AG09309 (cell line): ENCODE measurements around the gene PIP5KL1.

Source experiments
- DNase-seq: peaks from one replicate; pipeline ENCODE4 v3.0.0-alpha.2; 2010; ENCODE audit warnings: low read depth
- H3K4me3 ChIP-seq: 2 replicates; pipeline ENCODE4 v1.5.1; 2011; ENCODE audit warnings: mild to moderate bottlenecking, low read depth, low read length, moderate library complexity; ENCODE audit not compliant: control insufficient read depth
- TF ChIP-seq, protein P1 (sequence below): IDR thresholded peaks from 2 replicates; pipeline ENCODE4 v1.5.1; 2011; ENCODE audit warnings: mild to moderate bottlenecking, low read depth, low read length, inconsistent platforms; ENCODE audit not compliant: insufficient read depth, control insufficient read depth; ENCODE audit errors: missing control alignments

Gene PIP5KL1

DNA sequence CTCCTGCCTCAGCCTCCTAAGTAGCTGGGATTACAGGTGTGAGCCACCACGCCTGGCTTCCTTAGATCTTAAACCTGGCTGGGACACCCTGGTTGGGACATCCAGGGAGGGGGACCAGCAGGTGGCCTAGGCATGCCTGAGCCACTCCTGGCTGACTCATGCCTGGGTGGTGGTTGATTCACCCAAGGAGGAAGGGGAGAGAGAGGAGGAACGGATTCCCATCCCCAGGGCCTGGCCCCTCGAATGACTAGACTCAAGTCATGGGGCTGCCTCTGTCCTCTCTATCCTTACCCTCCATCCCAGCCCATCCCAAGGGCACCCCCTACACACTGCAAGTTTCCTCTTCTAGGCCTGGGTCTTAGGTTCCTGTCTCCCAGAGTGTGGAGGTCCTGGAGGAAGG is 37.5 kb upstream of the PIP5KL1 start:
- TF ChIP-seq, protein P1, sequence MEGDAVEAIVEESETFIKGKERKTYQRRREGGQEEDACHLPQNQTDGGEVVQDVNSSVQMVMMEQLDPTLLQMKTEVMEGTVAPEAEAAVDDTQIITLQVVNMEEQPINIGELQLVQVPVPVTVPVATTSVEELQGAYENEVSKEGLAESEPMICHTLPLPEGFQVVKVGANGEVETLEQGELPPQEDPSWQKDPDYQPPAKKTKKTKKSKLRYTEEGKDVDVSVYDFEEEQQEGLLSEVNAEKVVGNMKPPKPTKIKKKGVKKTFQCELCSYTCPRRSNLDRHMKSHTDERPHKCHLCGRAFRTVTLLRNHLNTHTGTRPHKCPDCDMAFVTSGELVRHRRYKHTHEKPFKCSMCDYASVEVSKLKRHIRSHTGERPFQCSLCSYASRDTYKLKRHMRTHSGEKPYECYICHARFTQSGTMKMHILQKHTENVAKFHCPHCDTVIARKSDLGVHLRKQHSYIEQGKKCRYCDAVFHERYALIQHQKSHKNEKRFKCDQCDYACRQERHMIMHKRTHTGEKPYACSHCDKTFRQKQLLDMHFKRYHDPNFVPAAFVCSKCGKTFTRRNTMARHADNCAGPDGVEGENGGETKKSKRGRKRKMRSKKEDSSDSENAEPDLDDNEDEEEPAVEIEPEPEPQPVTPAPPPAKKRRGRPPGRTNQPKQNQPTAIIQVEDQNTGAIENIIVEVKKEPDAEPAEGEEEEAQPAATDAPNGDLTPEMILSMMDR = no peak
- no peak overlapping the region for H3K4me3 ChIP-seq
- no peak for DNase-seq

DNA sequence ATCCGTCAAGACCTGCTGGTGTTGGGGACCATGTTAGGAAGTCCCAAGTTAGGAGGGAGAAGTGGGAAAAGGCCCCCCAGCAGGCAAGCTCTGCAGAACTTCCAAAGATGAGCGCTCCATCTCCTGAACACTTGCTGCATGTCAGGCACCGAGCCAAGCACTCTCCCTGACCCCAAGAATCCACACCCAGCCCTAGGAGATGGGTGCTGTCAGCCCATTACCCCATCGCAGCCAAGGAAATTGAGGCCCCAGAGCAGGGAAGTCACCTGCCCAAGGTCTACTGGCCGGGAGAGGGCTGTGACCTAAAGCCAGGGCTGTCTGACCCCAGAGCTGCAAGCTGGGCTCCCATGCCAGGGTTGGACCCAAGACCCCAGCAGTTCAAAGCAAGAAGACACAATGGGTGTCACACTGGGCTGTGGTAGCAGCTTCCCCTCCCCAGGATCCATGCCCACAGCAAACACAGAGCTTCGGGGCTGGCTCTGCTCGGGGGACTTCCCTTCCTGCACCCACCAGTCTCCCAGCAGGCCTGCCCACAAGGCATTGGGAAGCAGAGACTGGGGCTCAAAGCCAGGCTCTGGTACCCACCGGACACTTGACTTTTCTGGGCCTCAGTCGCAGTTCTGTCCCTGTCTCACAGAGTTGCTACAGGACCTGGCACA is 36.7 kb upstream of the PIP5KL1 start:
- TF ChIP-seq, protein P1 = no peak
- DNase-seq = no peak
- no peak overlapping the region for H3K4me3 ChIP-seq

DNA sequence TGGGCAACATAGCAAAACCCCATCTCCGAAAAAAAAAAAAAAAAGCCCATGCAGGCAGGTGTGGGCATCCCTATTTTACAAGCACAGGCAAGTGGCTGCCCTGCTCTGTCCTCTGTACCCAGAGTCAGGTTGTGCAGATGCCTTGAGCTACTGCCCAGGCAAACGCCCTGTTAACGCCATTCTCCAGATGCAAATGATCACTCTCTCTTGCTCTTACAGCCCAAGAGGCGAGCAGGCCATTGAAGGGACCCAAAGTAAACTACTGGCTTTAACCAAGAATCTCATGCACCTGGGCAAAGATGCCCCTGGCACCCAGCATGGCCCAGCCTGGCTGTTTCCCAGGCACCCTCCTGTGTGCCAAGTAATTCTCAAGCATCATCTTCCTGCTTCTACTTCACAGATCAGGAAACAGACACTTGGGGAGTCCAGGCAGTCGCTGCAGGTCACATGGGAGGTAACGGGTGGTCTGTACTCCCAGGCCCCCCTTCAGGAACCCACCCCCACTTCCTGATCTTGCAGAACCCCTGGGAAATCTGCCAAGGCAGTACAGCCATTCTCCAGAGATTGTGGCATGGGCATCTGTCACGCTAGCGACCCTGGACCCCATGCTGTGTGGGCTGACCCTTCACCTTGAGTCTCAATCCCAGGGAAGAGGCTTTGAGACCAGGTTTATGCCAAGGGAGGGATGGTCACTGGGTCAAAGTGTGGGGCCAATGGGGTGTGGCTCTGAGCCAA is 36.0 kb upstream of the PIP5KL1 start:
- DNase-seq = no peak
- TF ChIP-seq, protein P1 = no peak
- no peak overlapping the region for H3K4me3 ChIP-seq

DNA sequence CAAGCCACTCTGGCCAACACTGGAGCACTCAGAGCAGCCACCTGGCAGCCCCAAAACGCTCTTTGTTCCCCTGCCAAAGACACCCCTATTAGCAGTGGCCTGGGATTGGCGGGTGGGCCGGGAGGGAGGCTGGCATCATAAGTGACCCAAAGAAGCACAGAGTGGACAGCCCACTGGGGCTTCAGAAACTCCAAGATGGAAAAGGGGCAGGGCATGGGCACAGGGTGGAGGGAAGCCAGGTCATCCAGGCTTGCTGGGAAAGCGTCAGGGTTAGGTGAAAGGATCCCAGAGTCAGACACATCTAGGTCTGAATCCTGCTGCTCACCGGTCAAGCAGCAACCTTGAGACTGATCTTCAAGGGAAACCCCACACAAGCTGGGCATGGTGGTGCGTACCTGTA is 35.4 kb upstream of the PIP5KL1 start:
- TF ChIP-seq, protein P1 = no peak
- no peak overlapping the region for H3K4me3 ChIP-seq
- DNase-seq = no peak

DNA sequence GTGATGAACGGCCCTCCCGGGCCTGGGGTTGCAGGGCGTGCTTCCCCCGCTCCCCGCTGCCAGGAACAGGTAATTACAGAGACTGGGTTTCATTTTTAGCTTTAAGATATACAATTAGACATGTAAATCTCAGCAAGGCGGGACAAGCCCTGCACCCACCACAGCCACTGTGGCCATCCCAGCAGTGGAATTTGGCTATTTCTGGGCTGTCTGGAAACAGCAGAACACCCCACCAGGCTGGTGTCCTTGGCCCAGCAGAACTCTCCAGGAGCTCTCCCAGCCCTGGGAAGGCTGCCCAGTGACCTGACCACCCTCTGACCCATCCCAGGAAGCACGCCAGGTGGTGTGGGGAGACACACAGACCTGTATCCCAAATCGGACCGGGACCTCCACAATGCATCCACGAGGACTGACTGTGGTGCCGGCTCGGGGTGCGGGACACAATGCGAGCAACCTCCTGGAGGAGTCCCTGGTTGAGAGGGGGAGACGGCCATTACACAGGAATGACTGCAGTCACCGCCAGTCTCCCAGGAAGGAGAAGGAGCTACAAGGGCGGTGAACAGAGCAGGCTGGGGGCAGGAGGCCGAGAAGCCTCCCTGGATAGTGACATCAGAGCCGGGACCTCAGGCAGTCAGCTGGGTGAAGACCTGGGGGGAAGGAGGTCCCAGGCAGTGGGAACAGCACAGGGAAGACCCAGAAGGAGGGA is 32.9 kb upstream of the PIP5KL1 start:
- TF ChIP-seq, protein P1 = no peak
- no peak for DNase-seq
- no peak overlapping the region for H3K4me3 ChIP-seq

DNA sequence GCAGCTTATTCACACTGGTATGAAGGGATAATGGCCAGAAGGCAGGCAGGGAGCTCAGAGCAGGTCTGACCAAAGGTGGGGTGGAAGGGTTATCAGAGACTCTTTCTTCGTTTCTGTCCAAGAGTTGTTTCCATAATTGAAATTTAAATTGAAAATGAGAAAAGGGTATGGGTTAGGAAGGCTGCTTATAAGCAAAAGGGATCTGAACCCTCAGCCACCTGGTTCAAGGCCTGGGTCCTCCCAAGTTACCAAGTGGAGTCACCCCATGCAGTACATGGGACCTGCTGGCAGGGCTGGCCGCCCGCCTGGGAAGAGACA is 32.4 kb upstream of the PIP5KL1 start:
- no peak overlapping the region for H3K4me3 ChIP-seq
- TF ChIP-seq, protein P1 = no peak
- DNase-seq = no peak
